CD4-positive, alpha-beta memory T cell (primary cell): Measurements from ENCODE around the gene DCST1. TPM values are rescaled to one million over a fixed set of nuclear protein-coding genes. Genes with fewer than 3 reads are reported as not detected.
A peak's percentile ranks its signal among the peaks of the same experiment; 100 is the strongest.

ENCODE experiments used
- CTCF ChIA-PET: fragments of 350-600 bp; sonication (Branson Sonifier 250); formaldehyde crosslinking; loops from one replicate; lab custom pipeline; 2021; ENCODE audit warnings: inconsistent platforms; ENCODE audit not compliant: partially characterized antibody; lab: Charles Lee
- POLR2A ChIA-PET: fragments of 350-600 bp; sonication (Branson Sonifier 250); formaldehyde crosslinking; loops from one replicate; lab custom pipeline; 2021; ENCODE audit not compliant: partially characterized antibody; lab: Charles Lee
- DNase-seq, 5 donors: peaks; one replicate each; pipeline versions ENCODE4 v3.0.0 to v3.0.0-alpha.2; 2020 to 2022; ENCODE audit warnings: mixed read lengths in 1 of 5
- H3K27ac ChIP-seq: one replicate; pipeline ENCODE4 v1.7.0; 2013; ENCODE audit warnings: low read depth, low read length
- H3K27me3 ChIP-seq: 2 replicates; pipeline ENCODE4 v1.7.0; 2013; ENCODE audit warnings: mild to moderate bottlenecking, low read length, moderate library complexity; ENCODE audit not compliant: insufficient read depth
- H3K36me3 ChIP-seq: 2 replicates; pipeline ENCODE4 v1.7.0; 2013; ENCODE audit warnings: mild to moderate bottlenecking, low read length, moderate library complexity; ENCODE audit not compliant: insufficient read depth
- H3K4me1 ChIP-seq: 2 replicates; pipeline ENCODE4 v1.7.0; 2013; ENCODE audit warnings: mild to moderate bottlenecking, low read length, moderate library complexity; ENCODE audit not compliant: insufficient read depth
- H3K4me3 ChIP-seq, 2 donors: one replicate each; pipeline ENCODE4 v1.7.0; 2013; ENCODE audit warnings: low read length in 2 of 2, mild to moderate bottlenecking in 1 of 2
- H3K9me3 ChIP-seq, 2 donors: one replicate each; pipeline ENCODE4 v1.7.0; 2013; ENCODE audit warnings: low read length in 2 of 2, control low read depth in 1 of 2; ENCODE audit not compliant: control insufficient read depth in 1 of 2
- H3K27ac Mint-ChIP-seq, 7 donors: one replicate each; pipeline ENCODE4 v1.8.0; 2020 to 2021; ENCODE audit warnings: mixed read lengths in 7 of 7, mild to moderate bottlenecking in 6 of 7, inconsistent platforms in 3 of 7, moderate library complexity in 3 of 7
- H3K27me3 Mint-ChIP-seq, 2 donors: one replicate each; pipeline ENCODE4 v1.8.0; 2020 to 2021; ENCODE audit warnings: mixed read lengths in 2 of 2
- H3K36me3 Mint-ChIP-seq, 2 donors: one replicate each; pipeline ENCODE4 v1.8.0; 2020 to 2021; ENCODE audit warnings: mixed read lengths in 2 of 2, inconsistent platforms in 1 of 2, mild to moderate bottlenecking in 1 of 2
- H3K4me1 Mint-ChIP-seq, 4 donors: one replicate each; pipeline ENCODE4 v1.8.0; 2020 to 2021; ENCODE audit warnings: mixed read lengths in 4 of 4, mild to moderate bottlenecking in 1 of 4
- H3K4me3 Mint-ChIP-seq, 8 donors: one replicate each; pipeline ENCODE4 v1.8.0; 2020 to 2021; ENCODE audit warnings: mixed read lengths in 8 of 8, mild to moderate bottlenecking in 7 of 8, moderate library complexity in 6 of 8, inconsistent platforms in 3 of 8
- H3K9me3 Mint-ChIP-seq, 8 donors: one replicate each; pipeline ENCODE4 v1.8.0; 2020 to 2021; ENCODE audit warnings: mixed read lengths in 8 of 8, mild to moderate bottlenecking in 5 of 8, inconsistent platforms in 3 of 8, moderate library complexity in 1 of 8
- intact Hi-C: fragments of 100-400 bp; cut with micrococcal nuclease; formaldehyde crosslinking; loops from one replicate; pipeline ENCODE4 v1.15.1; 2023
- polyA plus RNA-seq, 2 donors: library from polyadenylated mRNA; unstranded; fragments of 300-500 nt; fragmentation: Illumina TruSeq; gene quantifications; one replicate each; pipeline ENCODE4 v1.2.3, GENCODE V29; 2021
- total RNA-seq, 2 experiments: library from RNA; stranded (reverse); gene quantifications; one replicate each; pipeline ENCODE4 v1.2.3, GENCODE V29; 2021

Gene DCST1
- total and polyA plus RNA-seq, 4 experiments from 2014 or later = 0.14 TPM; not detected in 3

DNA sequence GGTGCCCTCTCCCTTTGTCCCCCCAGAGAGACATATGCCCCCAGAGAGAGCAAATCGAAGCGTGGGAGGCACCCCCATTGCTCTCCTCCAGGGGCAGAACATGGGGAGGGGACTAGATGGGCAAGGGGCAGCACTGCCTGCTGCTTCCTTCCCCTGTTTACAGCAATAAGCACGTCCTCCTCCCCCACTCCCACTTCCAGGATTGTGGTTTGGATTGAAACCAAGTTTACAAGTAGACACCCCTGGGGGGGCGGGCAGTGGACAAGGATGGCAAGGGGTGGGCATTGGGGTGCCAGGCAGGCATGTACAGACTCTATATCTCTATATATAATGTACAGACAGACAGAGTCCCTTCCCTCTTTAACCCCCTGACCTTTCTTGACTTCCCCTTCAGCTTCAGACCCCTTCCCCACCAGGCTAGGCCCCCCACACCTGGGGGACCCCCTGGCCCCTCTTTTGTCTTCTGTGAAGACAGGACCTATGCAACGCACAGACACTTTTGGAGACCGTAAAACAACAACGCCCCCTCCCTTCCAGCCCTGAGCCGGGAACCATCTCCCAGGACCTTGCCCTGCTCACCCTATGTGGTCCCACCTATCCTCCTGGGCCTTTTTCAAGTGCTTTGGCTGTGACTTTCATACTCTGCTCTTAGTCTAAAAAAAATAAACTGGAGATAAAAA is 53.4 kb downstream of the DCST1 start:
- H3K27me3 Mint-ChIP-seq = peaks cover 6 to 21% of the 10 kb centered on the region in 2 donors
- Histone ChIP-seq H3K27me3 (peaks cover 25% of the 10 kb centered on the region), H3K9me3 (no peaks in the 10 kb centered on the region), H3K4me3 (no peak overlapping the region), H3K36me3 (no peaks in the 10 kb centered on the region), H3K4me1 (peaks cover 44% of the 10 kb centered on the region), H3K27ac (no peak overlapping the region)
- no peaks in the 10 kb centered on the region for H3K9me3 Mint-ChIP-seq
- peak overlapping the region in 1 of 8 donors; percentile 35 for H3K4me3 Mint-ChIP-seq
- ChIA-PET POLR2A (interaction anchor here (2.5 to 4.0 kb wide), 3 partner anchors 24 to 527 kb away, joined by 10 to 62 read pairs (median 27); partner anchors contain the start of genes EFNA4, KRTCAP2 and TRIM46), CTCF (interaction anchor here (3.0 to 5.0 kb wide), 5 partner anchors 12 to 85 kb away, joined by 21 to 74 read pairs (median 39); partner anchors contain the start of genes EFNA4 and KRTCAP2)
- H3K4me1 Mint-ChIP-seq = peaks cover 17 to 39% (median 28%) of the 10 kb centered on the region in 4 donors
- H3K36me3 Mint-ChIP-seq = peaks cover 0 to 3% of the 10 kb centered on the region in 2 donors
- DNase-seq = no peak
- intact Hi-C loops = loop anchor here (5.0 kb wide), 1 partner anchor 50 kb away; the partner anchor contains the start of gene SLC50A1
- no peak overlapping the region for H3K27ac Mint-ChIP-seq

DNA sequence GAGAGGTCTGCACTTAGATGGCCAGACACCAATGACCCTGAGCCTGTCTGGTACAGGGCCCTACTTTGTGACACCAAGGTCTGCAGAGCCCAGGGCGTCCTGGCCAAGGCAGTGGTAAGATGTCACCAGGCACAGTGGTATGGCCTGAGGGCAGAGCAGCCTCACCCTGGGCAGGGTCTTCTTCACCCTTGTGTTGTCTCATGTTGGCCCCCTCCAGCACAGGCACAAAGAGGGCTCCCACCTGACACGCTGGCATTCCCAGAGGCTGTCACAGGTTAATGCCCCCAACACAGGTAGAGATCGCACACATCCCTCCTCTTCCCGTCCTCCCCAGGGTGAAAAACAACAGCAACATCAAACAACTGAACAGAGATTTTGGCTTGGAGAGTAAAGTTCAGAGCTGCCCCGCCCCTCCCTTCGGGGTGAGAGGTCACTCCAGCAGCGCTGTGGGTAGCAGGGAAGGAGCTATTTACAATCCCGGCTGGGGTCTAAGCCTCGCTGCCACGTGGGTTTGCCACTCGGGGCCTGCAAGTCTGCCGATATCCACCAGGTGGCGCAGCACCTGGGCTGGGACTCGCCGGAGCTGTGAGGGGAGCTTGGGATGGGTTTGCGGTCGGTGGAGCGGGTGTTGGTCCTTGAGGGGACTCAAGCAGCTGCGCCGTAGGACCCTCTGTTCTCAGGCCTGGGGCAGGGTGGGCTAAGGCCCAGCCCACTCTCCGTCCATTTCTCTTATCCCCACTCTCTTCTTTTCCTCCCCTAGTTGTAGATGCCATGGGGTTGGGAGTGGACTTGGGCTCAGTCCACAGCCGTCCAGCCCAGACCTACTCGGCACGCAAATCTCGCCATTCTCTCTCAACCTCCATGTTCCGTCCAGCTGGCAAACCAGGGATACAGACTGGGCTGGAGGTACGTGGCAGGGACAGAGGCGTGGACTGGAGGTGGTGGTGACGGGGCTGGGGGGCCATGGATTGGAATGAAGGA is 57.7 kb downstream of the DCST1 start:
- H3K4me1 Mint-ChIP-seq = peaks cover 2 to 8% (median 5%) of the 10 kb centered on the region in 4 donors
- H3K27ac Mint-ChIP-seq = no peak overlapping the region
- H3K4me3 Mint-ChIP-seq = no peak overlapping the region

GRCh38 chr1:155092131-155092530 is 58.5 kb downstream of the DCST1 start:
- POLR2A ChIA-PET = interaction anchor here (0.7 to 1.7 kb wide), 5 partner anchors 40 to 94 kb away, joined by 3 to 14 read pairs (median 4); partner anchors contain the start of genes ADAM15 and KRTCAP2
- CTCF ChIA-PET = interaction anchor here (0.7 to 6.8 kb wide), 29 partner anchors 8 to 423 kb away, joined by 3 to 229 read pairs (median 5); partner anchors contain the start of genes ADAM15, KRTCAP2, PBXIP1 and PMVK
- H3K27me3 Mint-ChIP-seq = peaks cover 4 to 5% of the 10 kb centered on the region in 2 donors

More for the DNA sequence above, 57.7 kb downstream of the DCST1 start:
- no peaks in the 10 kb centered on the region for H3K36me3 Mint-ChIP-seq
- Histone ChIP-seq H3K4me3 (no peak overlapping the region), H3K27ac (no peak overlapping the region), H3K36me3 (no peaks in the 10 kb centered on the region), H3K4me1 (peaks cover 12% of the 10 kb centered on the region), H3K27me3 (no peaks in the 10 kb centered on the region), H3K9me3 (no peaks in the 10 kb centered on the region)
- DNase-seq = peak; percentile 72 to 78 (median 74)
- ChIA-PET POLR2A (interaction anchor here (0.7 to 1.7 kb wide), 5 partner anchors 40 to 95 kb away, joined by 3 to 14 read pairs (median 4); partner anchors contain the start of genes ADAM15 and KRTCAP2), CTCF (interaction anchor here (0.6 to 6.8 kb wide), 37 partner anchors 9 to 422 kb away, joined by 3 to 229 read pairs (median 4); partner anchors contain the start of genes ADAM15, KRTCAP2, PBXIP1 and PMVK)
- H3K27me3 Mint-ChIP-seq = peaks cover 2 to 3% of the 10 kb centered on the region in 2 donors
- intact Hi-C loops = loop anchor here (1.0 to 5.0 kb wide), 4 partner anchors 36 to 501 kb away; partner anchors contain the start of gene EFNA1
- no peaks in the 10 kb centered on the region for H3K9me3 Mint-ChIP-seq

DNA sequence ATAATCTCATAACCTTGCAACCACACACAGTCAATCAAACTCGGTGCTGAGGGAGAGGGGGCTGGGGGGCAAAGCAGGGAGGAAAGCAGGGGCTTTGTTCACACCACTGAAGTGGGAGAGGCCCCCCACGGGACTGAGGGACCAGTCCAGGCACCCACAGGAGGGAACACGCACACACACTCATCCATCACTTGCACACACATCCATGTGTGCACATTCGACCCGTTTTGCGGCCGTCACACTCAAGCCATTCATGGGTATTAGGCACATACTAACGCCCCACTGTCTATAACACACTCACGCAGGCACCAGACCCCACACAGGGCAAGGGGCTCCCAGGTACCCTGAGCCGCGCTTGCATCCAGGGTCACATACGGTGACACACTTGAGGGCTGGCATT is 59.0 kb downstream of the DCST1 start:
- ChIA-PET POLR2A (no interaction called here), CTCF (interaction anchor here (1.8 to 6.8 kb wide), 6 partner anchors 12 to 77 kb away, joined by 7 to 229 read pairs (median 11); partner anchors contain the start of genes KRTCAP2 and TRIM46)
- H3K36me3 Mint-ChIP-seq = no peaks in the 10 kb centered on the region
- H3K27me3 Mint-ChIP-seq = peaks cover 4 to 5% of the 10 kb centered on the region in 2 donors
- no peak for DNase-seq
- no peak overlapping the region for H3K27ac ChIP-seq
- H3K4me1 Mint-ChIP-seq = peaks cover 2 to 8% (median 5%) of the 10 kb centered on the region in 4 donors
- H3K27me3 ChIP-seq = no peaks in the 10 kb centered on the region
- no peaks in the 10 kb centered on the region for H3K36me3 ChIP-seq
- peaks cover 8% of the 10 kb centered on the region for H3K4me1 ChIP-seq
- no peak overlapping the region for H3K4me3 ChIP-seq
- intact Hi-C loops = loop anchor here (5.0 kb wide), 2 partner anchors 35 to 500 kb away; partner anchors contain the start of gene EFNA1
- H3K9me3 ChIP-seq = no peaks in the 10 kb centered on the region
- H3K27ac Mint-ChIP-seq = peak overlapping the region in 1 of 7 donors; percentile 43
- H3K4me3 Mint-ChIP-seq = no peak overlapping the region
- no peaks in the 10 kb centered on the region for H3K9me3 Mint-ChIP-seq

More at GRCh38 chr1:155092131-155092530, 58.5 kb downstream of the DCST1 start:
- Mint-ChIP-seq H3K9me3 (no peaks in the 10 kb centered on the region), H3K27ac (no peak overlapping the region), H3K4me1 (peaks cover 2 to 8% (median 5%) of the 10 kb centered on the region in 4 donors), H3K36me3 (no peaks in the 10 kb centered on the region), H3K4me3 (no peak overlapping the region)
- Histone ChIP-seq H3K27ac (no peak overlapping the region), H3K4me3 (no peak overlapping the region), H3K27me3 (no peaks in the 10 kb centered on the region), H3K4me1 (peaks cover 8% of the 10 kb centered on the region), H3K9me3 (no peaks in the 10 kb centered on the region), H3K36me3 (no peaks in the 10 kb centered on the region)
- intact Hi-C loops = loop anchor here (5.0 kb wide), 2 partner anchors 35 to 500 kb away; partner anchors contain the start of gene EFNA1
- no peak for DNase-seq

DNA sequence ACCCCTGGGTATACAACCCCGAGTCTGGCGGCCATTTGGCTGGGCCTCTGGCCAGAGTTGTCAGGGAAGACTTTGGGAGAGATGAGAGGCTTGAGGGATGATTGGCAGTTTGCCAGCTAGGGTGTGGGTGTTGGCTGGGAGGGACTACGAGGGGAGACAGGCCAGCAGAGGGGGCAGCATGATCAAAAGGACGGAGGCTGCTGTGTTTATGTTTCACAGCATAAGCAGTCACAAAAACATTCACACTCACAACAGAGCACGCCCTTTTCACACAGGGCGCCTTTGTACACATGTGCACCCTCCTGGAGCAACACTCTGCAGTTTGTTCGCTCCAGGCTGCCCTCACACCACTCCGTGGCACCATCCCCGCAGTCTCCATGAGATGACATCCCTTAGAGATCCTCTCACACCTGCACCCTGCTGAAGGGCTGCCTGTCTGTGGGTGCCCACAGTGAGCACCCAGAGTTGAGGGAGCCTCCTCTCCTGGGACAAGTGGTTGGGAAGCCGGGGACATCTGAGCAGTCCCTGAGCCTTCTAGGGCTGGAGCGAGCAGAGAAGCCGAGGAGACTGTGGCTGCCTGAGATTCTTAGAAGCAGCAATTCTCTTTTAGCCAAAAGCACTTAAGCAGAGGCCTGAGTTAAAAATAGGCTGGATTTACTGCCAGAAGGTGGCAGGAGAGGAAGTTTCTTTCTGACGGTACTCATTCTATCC is 60.4 kb downstream of the DCST1 start:
- POLR2A ChIA-PET = no interaction called here

GRCh38 chr1:155094622-155094948 is 61.0 kb downstream of the DCST1 start:
- H3K27ac Mint-ChIP-seq = no peak overlapping the region
- no peak for DNase-seq
- no peaks in the 10 kb centered on the region for H3K27me3 ChIP-seq
- H3K9me3 ChIP-seq = no peaks in the 10 kb centered on the region
- H3K4me3 ChIP-seq = no peak overlapping the region
- no peaks in the 10 kb centered on the region for H3K9me3 Mint-ChIP-seq
- CTCF ChIA-PET = interaction anchor here (1.0 to 2.8 kb wide), 5 partner anchors 9 to 78 kb away, joined by 3 to 24 read pairs (median 11); partner anchors contain the start of genes KRTCAP2 and TRIM46
- H3K4me1 ChIP-seq = peaks cover 8% of the 10 kb centered on the region
- H3K36me3 Mint-ChIP-seq = no peaks in the 10 kb centered on the region
- H3K27ac ChIP-seq = no peak overlapping the region
- no peak overlapping the region for H3K4me3 Mint-ChIP-seq
- intact Hi-C loops = loop anchor here (5.0 kb wide), 2 partner anchors 33 to 498 kb away; partner anchors contain the start of gene EFNA1
- H3K4me1 Mint-ChIP-seq = peaks cover 2 to 8% (median 5%) of the 10 kb centered on the region in 4 donors
- POLR2A ChIA-PET = no interaction called here
- no peaks in the 10 kb centered on the region for H3K36me3 ChIP-seq
- H3K27me3 Mint-ChIP-seq = peaks cover 4 to 5% of the 10 kb centered on the region in 2 donors

More for the DNA sequence above, 60.4 kb downstream of the DCST1 start:
- H3K4me1 ChIP-seq = peaks cover 8% of the 10 kb centered on the region
- no peaks in the 10 kb centered on the region for H3K36me3 Mint-ChIP-seq
- no peaks in the 10 kb centered on the region for H3K9me3 Mint-ChIP-seq
- H3K4me3 ChIP-seq = no peak overlapping the region
- CTCF ChIA-PET = interaction anchor here (0.6 to 6.8 kb wide), 4 partner anchors 9 to 587 kb away, joined by 4 to 229 read pairs (median 12); partner anchors contain the start of genes KRTCAP2 and TRIM46
- H3K9me3 ChIP-seq = no peaks in the 10 kb centered on the region
- peaks cover 4 to 5% of the 10 kb centered on the region in 2 donors for H3K27me3 Mint-ChIP-seq
- intact Hi-C loops = loop anchor here (5.0 kb wide), 2 partner anchors 33 to 498 kb away; partner anchors contain the start of gene EFNA1
- peaks cover 2 to 8% (median 5%) of the 10 kb centered on the region in 4 donors for H3K4me1 Mint-ChIP-seq
- no peak overlapping the region for H3K27ac ChIP-seq
- H3K27me3 ChIP-seq = no peaks in the 10 kb centered on the region
- H3K27ac Mint-ChIP-seq = no peak overlapping the region
- H3K36me3 ChIP-seq = no peaks in the 10 kb centered on the region
- DNase-seq = no peak
- no peak overlapping the region for H3K4me3 Mint-ChIP-seq
